K562 (cell line): Measurements from ENCODE around the gene NUP210. TPM values are rescaled to one million over a fixed set of nuclear protein-coding genes. Genes with fewer than 3 reads are reported as not detected.

Experiments
- BHLHE40 ChIP-seq: IDR thresholded peaks from 2 replicates; pipeline ENCODE4 v1.6.1; 2011; ENCODE audit warnings: low read length, improper control_type of control experiment
- CEBPG ChIP-seq, 3 experiments: fragments of 200-800 bp in 1 of 3; sonication (Bioruptor generic) in 1 of 3; sonication (generic) in 1 of 3; formaldehyde crosslinking in 1 of 3; IDR thresholded peaks in 2 of 3; conservative IDR thresholded peaks in 1 of 3; 2 replicates each; pipeline versions ENCODE4 v1.6.1 to v1.8.0; 2016 to 2022; ENCODE audit warnings: missing compliant biosample characterization in 2 of 3, missing genetic modification characterization in 2 of 3, mild to moderate bottlenecking in 1 of 3, missing genetic modification reagents in 1 of 3
- CHD1 ChIP-seq: fragments of 200-600 bp; sonication (generic); IDR thresholded peaks from one replicate; pipeline ENCODE4 v1.6.1; 2012; ENCODE audit warnings: mild to moderate bottlenecking, moderate library complexity, low read length, inconsistent platforms
- CHD4 ChIP-seq: fragments of 200-600 bp; sonication (generic); IDR thresholded peaks from 3 replicates; pipeline ENCODE4 v1.6.1; 2012; ENCODE audit warnings: low read depth, mild to moderate bottlenecking, mixed read lengths, low read length, inconsistent platforms; ENCODE audit not compliant: insufficient read depth, insufficient replicate concordance, poor library complexity, severe bottlenecking
- ELF1 ChIP-seq: fragments of 200-800 bp; sonication (Bioruptor generic); IDR thresholded peaks from 2 replicates; pipeline ENCODE4 v1.6.1; 2016; ENCODE audit warnings: missing genetic modification characterization, missing compliant biosample characterization
- HNRNPH1 ChIP-seq: fragments of 200-400 bp; formaldehyde crosslinking; optimal IDR thresholded peaks from 2 replicates; pipeline ENCODE3; 2017; ENCODE audit warnings: low read depth, mild to moderate bottlenecking, low read length, moderate library complexity
- MAZ ChIP-seq, 2 experiments: fragments of 450-650 bp in 1 of 2; sonication (generic) in 1 of 2; formaldehyde crosslinking; IDR thresholded peaks in 1 of 2; conservative IDR thresholded peaks in 1 of 2; 2 replicates each; pipeline versions ENCODE4 v1.4.0 to v1.5.0; 2020; ENCODE audit warnings: mild to moderate bottlenecking in 1 of 2, missing genetic modification reagents in 1 of 2
- MIER1 ChIP-seq: fragments of 450-650 bp; IDR thresholded peaks from 2 replicates; pipeline ENCODE4 v1.6.1; 2016; ENCODE audit warnings: antibody characterized with exemption, mild to moderate bottlenecking, low read depth
- MTA1 ChIP-seq: fragments of 450-650 bp; IDR thresholded peaks from 2 replicates; pipeline ENCODE4 v1.6.1; 2017; ENCODE audit warnings: borderline replicate concordance
- NBN ChIP-seq: fragments of 450-650 bp; IDR thresholded peaks from 2 replicates; pipeline ENCODE4 v1.6.1; 2016; ENCODE audit warnings: low read depth, mild to moderate bottlenecking
- NEUROD1 ChIP-seq: fragments of 150-350 bp; IDR thresholded peaks from 2 replicates; pipeline ENCODE4 v1.6.1; 2014; ENCODE audit warnings: borderline replicate concordance, low read length, low read depth; ENCODE audit not compliant: partially characterized antibody
- NUFIP1 ChIP-seq: fragments of 450-650 bp; IDR thresholded peaks from 2 replicates; pipeline ENCODE4 v1.6.1; 2018; ENCODE audit not compliant: partially characterized antibody
- RBM15 ChIP-seq: fragments of 200-400 bp; formaldehyde crosslinking; IDR thresholded peaks from 2 replicates; pipeline ENCODE4 v1.6.1; 2018; ENCODE audit warnings: mild to moderate bottlenecking, low read length, moderate library complexity; ENCODE audit not compliant: insufficient read depth
- RCOR1 ChIP-seq, 2 experiments: IDR thresholded peaks; 2 replicates each; pipeline ENCODE4 v1.6.1; 2012; ENCODE audit warnings: low read depth in 2 of 2, low read length in 2 of 2, borderline replicate concordance in 1 of 2, improper control_type of control experiment in 1 of 2
- SMAD3 ChIP-seq: fragments of 450-650 bp; formaldehyde crosslinking; conservative IDR thresholded peaks from 2 replicates; pipeline ENCODE4 v1.4.0; 2020; ENCODE audit warnings: mild to moderate bottlenecking
- SMC3 ChIP-seq: conservative IDR thresholded peaks from 2 replicates; pipeline ENCODE4 v1.6.1; 2011; ENCODE audit warnings: low read depth, low read length, improper control_type of control experiment; ENCODE audit not compliant: insufficient read depth
- TAF1 ChIP-seq: IDR thresholded peaks from 2 replicates; pipeline ENCODE4 v1.6.1; 2011; ENCODE audit warnings: mild to moderate bottlenecking, low read length, moderate library complexity; ENCODE audit not compliant: insufficient read depth, control insufficient read depth, severe bottlenecking; ENCODE audit errors: extremely low read depth
- U2AF2 ChIP-seq: fragments of 200-400 bp; formaldehyde crosslinking; optimal IDR thresholded peaks from 2 replicates; pipeline ENCODE3; 2017; ENCODE audit warnings: low read depth, mild to moderate bottlenecking, low read length
- YY1 ChIP-seq, 3 experiments: IDR thresholded peaks; 2 replicates each; pipeline ENCODE4 v1.6.1; 2011; ENCODE audit warnings: low read length in 2 of 3, mild to moderate bottlenecking in 2 of 3, moderate library complexity in 2 of 3, borderline replicate concordance in 1 of 3, control low read depth in 1 of 3, low read depth in 1 of 3; ENCODE audit not compliant: insufficient read depth in 3 of 3, insufficient replicate concordance in 2 of 3, control insufficient read depth in 1 of 3, insufficient read length in 1 of 3; ENCODE audit errors: extremely low read depth in 1 of 3
- ZNF140 ChIP-seq: fragments of 250-450 bp; sonication (Bioruptor Pico); IDR thresholded peaks from 2 replicates; pipeline ENCODE4 v1.8.0; 2021; ENCODE audit warnings: moderate library complexity, mild to moderate bottlenecking, inconsistent platforms
- ZNF444 ChIP-seq: fragments of 250-450 bp; sonication (Bioruptor Pico); IDR thresholded peaks from 2 replicates; pipeline ENCODE4 v1.4.0; 2020; ENCODE audit warnings: mild to moderate bottlenecking, moderate library complexity
- ZNF589 ChIP-seq: fragments of 200-800 bp; sonication (Bioruptor generic); IDR thresholded peaks from 2 replicates; pipeline ENCODE4 v1.6.1; 2016; ENCODE audit warnings: low read depth, missing genetic modification characterization, missing compliant biosample characterization
- ZNF830 ChIP-seq: fragments of 250-450 bp; sonication (Bioruptor Pico); IDR thresholded peaks from 2 replicates; pipeline ENCODE4 v1.5.0; 2021; ENCODE audit warnings: mild to moderate bottlenecking
- ZSCAN29 ChIP-seq: fragments of 450-650 bp; IDR thresholded peaks from 2 replicates; pipeline ENCODE4 v1.6.1; 2017
- polyA plus RNA-seq, 8 experiments: library from polyadenylated mRNA; depleted of rRNA in 4 of 8; stranded (reverse) in 5 of 8; unstranded in 3 of 8; fragments of >200 nt; fragmentation: Nextera tagmentation in 2 of 8; fragmentation: Illumina TruSeq in 1 of 8; extraction: Ambion mirVana in 2 of 8; extraction: Trizol in 1 of 8; gene quantifications; 2 replicates each; pipeline versions ENCODE4 v1.2.1 to v1.2.3, GENCODE V29; 2011 to 2014; ENCODE audit warnings: inconsistent platforms in 1 of 8, missing spikeins in 1 of 8
- total RNA-seq, 7 experiments: library from RNA; depleted of rRNA in 6 of 7; stranded (reverse); fragments of >200 nt in 6 of 7; fragmentation: Illumina TruSeq in 2 of 7; extraction: Trizol in 2 of 7; gene quantifications; 2 replicates each; pipeline versions ENCODE4 v1.2.1 to v1.2.3, GENCODE V29; 2011 to 2021; ENCODE audit warnings: low replicate concordance in 1 of 7
- TF ChIP-seq, protein P1 (sequence below): fragments of 450-650 bp; conservative IDR thresholded peaks from 2 replicates; pipeline ENCODE4 v1.6.1; 2016; ENCODE audit warnings: missing genetic modification characterization, low read depth, mild to moderate bottlenecking, control low read depth, missing compliant biosample characterization
- TF ChIP-seq, protein P2 (sequence below): fragments of 250-450 bp; sonication (Bioruptor Pico); IDR thresholded peaks from 2 replicates; pipeline ENCODE4 v1.8.0; 2021; ENCODE audit warnings: borderline replicate concordance, mild to moderate bottlenecking, moderate library complexity; ENCODE audit not compliant: poor library complexity, severe bottlenecking

The NUP210 gene
- total and polyA plus RNA-seq, 9 of the 15 experiments (the other 6 are each of a cell fraction or from before 2014, with no cell fraction given), result 1.2 to 138 (median 44.0) TPM

DNA sequence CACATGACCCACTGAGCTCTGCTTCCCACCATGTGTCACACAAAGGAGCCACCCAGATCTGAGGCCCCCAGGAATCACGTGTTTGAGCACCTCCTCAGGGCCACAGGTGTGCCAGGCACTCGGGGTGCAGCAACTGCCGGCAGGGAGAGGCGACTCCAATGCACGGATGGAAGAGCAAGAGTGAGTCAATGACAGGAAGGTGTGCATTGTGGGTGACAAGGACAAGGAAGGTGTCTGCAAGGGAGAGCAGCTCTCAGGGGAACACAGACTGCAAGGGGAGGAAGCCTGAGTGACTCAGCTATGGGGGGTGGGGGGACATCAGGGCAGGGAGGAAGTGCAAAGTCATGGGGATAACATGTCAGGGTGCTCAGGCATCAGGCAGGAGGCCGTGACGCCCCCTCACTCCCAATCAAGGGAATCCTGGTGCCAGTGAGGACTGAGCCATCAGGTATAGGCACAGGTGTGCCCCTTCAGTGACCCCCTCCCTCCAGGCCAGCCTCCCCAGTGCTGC, 67.4 kb downstream of the NUP210 start (continued):
- no peak for TF ChIP-seq TAF1
- peak; percentile 71 for TF ChIP-seq NEUROD1
- TF ChIP-seq CEBPG (CRISPR knock-in tag; IDR thresholded peaks at IDR 0.05), result no peak
- TF ChIP-seq CEBPG (tag; conservative IDR thresholded peaks at IDR 0.05 in 1 of 2, IDR thresholded peaks at IDR 0.05 in 1 of 2), result no peak
- no peak for TF ChIP-seq ZNF589 (CRISPR knock-in tag)
- TF ChIP-seq ZNF444 (CRISPR knock-in tag), result no peak
- peak in 1 of 2 experiments; percentile 45; a peak in 1 of 4 replicates for TF ChIP-seq RCOR1 (IDR thresholded peaks at IDR 0.05; ENCODE audit: borderline replicate concordance in 1 of 2, low read depth in 2 of 2, low read length in 2 of 2)
- TF ChIP-seq CHD1, result no peak
- TF ChIP-seq NUFIP1, result peak; percentile 53
- TF ChIP-seq, protein P1, sequence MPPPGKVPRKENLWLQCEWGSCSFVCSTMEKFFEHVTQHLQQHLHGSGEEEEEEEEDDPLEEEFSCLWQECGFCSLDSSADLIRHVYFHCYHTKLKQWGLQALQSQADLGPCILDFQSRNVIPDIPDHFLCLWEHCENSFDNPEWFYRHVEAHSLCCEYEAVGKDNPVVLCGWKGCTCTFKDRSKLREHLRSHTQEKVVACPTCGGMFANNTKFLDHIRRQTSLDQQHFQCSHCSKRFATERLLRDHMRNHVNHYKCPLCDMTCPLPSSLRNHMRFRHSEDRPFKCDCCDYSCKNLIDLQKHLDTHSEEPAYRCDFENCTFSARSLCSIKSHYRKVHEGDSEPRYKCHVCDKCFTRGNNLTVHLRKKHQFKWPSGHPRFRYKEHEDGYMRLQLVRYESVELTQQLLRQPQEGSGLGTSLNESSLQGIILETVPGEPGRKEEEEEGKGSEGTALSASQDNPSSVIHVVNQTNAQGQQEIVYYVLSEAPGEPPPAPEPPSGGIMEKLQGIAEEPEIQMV, result no peak
- TF ChIP-seq MAZ (CRISPR knock-in tag; conservative IDR thresholded peaks at IDR 0.05 in 1 of 2, IDR thresholded peaks at IDR 0.05 in 1 of 2), result peak; percentile 48 to 49; a peak in 1 of 4 replicates
- no peak for TF ChIP-seq YY1 (IDR thresholded peaks at IDR 0.05; ENCODE audit: borderline replicate concordance in 1 of 3, control insufficient read depth in 1 of 3, extremely low read depth in 1 of 3, insufficient read depth in 3 of 3, insufficient read length in 1 of 3, insufficient replicate concordance in 2 of 3, low read depth in 1 of 3, low read length in 2 of 3)
- TF ChIP-seq ELF1 (tag), result no peak
- no peak for TF ChIP-seq ZSCAN29
- TF ChIP-seq HNRNPH1, result no peak
- no peak for TF ChIP-seq CHD4
- TF ChIP-seq, protein P2, sequence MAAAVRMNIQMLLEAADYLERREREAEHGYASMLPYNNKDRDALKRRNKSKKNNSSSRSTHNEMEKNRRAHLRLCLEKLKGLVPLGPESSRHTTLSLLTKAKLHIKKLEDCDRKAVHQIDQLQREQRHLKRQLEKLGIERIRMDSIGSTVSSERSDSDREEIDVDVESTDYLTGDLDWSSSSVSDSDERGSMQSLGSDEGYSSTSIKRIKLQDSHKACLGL (CRISPR knock-in tag), result no peak
- TF ChIP-seq ZNF140 (CRISPR knock-in tag), result no peak
- TF ChIP-seq NBN, result peak; percentile 47; the same call in 1 of the 2 replicates
- no peak for TF ChIP-seq ZNF830
- 0 out of 2 replicates have a peak, but pooled peaks have one; percentile 65 for TF ChIP-seq MTA1
- no peak for TF ChIP-seq U2AF2
- no peak for TF ChIP-seq SMC3
- peak; percentile 46 for TF ChIP-seq BHLHE40
- TF ChIP-seq MIER1, result peak; percentile 42; the same call in 1 of the 2 replicates
- no peak for TF ChIP-seq RBM15
- TF ChIP-seq SMAD3 (CRISPR knock-in tag), result no peak
